Stimulated activated CD8-positive, alpha-beta memory T cell treated with anti-CD3 and anti-CD28 coated beads, Interleukin-4, amount 100 ng/mL, for 48 hours (primary cell): ENCODE data around the gene HARS2.
"Not testable (repeated sequence)": the region's sequence is repeated elsewhere in the genome, so short reads cannot be mapped to it uniquely, and the experiment has no call there.

Experiments used
- DNase-seq: peaks from one replicate; pipeline ENCODE4 v3.0.0-alpha.2; 2020

The HARS2 gene

DNA sequence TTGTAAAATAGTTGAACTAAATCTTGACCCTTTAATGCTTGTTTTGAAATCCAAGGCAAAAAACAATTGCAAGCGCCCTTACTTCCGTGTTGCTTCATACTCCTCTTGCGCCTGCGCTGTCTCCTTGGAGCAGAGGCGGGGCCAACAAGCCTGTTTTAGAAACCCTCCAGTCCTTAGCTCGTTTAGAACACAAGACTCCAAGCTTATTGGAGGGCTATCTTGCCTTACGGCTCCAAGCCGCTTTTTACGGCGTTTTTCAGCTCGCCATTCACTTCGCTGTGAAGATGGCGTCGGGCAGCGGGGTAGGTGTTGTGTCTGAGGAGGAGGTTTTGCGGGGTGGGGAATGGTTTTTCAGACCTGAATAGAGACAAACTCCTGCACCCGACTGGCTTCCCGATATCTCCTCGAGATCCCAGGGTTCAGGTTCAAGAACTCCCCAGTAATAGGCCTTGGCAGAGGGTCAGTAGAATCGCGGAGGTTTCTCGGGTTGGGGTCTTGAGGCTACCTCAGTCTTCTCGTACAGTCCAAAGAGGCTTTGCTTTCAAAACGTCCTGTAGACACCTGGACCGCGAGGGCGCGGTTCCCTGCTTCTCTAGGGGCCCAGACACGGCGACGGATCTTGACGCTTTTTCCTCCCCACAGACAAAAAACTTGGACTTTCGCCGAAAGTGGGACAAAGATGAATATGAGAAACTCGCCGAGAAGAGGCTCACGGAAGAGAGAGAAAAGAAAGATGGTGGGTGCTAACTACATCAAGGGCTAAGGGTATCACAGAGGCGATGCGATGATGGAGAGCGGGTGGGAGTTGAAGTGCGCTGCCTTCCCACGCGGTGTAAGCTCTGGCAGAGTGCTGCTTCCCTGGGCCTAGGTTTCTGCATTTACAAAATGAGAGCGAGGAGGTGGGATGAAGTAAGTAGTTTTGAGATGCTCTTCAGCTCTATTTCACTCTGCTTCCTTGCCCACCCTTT lies 9.2 kb downstream of the HARS2 start, which contains the start of gene ZMAT2:
ZMAT2 (plus strand) TSS at position 271 of the 968 bp plus-strand sequence; CDS start at position 285, 14 bp downstream.
- peak; percentile 93 for DNase-seq

DNA sequence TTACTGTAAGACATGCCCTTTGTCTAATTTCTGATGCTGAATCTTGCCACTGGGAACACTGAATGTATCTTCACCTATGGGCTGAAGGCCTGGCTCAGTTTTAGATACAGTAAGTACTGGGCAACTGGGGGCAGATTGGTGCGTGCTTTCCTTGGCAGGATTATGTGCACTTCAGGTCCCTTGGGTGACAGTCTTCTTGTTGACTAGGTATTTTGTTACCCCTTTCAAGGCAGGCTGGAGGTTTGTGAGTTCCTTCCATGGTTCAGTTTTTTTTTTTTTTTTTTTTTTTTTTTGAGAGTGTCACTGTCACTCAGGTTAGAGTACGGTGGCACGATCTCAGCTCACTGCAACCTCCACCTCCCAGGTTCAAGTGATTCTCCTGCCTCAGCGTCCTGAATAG lies 16.6 kb downstream of the HARS2 start:
- DNase-seq = no peak

DNA sequence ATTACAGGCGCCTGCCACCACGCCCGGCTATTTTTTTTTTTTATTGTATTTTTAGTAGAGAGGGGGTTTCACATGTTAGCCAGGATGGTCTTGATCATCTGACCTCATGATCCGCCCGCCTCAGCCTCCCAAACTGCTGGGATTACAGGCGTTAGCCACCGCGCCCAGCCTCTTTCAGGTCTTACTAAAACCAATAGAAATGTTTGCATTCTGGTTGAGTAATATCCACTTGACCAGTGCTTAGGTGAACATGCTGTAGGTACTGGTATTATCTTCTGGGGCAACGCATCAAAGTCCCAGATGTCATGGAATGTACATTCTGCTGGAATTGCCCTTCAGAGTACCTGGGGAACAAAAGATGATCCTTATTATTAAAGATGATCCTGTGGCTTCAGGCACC lies 17.5 kb downstream of the HARS2 start:
- not testable (repeated sequence) for DNase-seq

DNA sequence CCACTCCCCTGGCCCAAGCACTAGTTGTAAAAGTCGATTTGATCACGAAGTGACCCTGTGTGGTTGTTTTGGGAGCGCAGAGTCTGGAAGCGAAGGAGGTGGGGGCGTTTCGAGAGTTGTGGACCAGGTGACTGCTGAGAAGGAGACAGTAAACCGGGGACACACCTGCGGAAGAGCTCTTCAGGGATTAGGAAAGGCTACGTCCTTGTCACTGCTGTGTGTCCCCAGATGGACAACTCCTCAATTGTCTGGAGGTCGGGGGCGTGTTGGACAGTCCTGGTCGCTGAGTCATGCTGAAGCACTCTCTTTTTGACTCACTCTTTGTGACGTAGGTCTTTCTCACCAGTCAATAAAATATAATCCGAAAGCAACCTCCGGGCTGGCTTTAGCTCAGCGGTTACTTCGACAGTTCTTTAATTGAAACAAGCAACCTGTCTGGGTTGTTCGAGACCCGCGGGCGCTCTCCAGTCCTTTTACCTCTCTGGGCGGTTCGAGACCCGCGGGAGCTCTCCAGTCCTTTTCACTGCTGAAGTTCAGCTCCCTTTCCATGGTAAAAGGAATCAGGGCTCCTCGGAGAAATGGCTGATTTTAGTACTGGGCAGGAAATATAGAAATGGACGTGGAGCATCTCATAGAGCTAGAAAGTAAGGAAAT lies 19.8 kb downstream of the HARS2 start:
- peak; percentile 93 for DNase-seq

DNA sequence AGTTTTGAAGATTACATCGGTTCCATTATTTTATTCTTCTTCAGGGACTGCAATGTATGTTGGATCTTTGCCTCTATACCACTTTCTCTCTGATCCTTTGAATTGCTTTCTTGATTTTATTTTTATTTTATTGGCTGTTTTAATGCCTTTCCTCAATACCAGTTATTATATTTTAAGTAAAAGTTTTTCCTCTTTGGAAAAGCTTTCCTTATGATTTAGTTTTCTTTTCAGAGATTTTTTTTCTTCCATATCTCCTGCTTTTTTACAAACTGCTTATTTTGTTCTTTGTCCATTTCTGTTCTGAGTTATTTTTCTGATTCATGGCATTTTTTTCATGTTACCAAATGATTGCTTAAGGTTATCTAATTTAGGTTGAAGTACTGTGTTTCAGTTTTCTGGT lies 20.5 kb downstream of the HARS2 start:
- no peak for DNase-seq

GRCh38 chr5:140713562-140714094 lies 22.4 kb downstream of the HARS2 start:
- DNase-seq = no peak

- not testable (repeated sequence) for DNase-seq
Measured at GRCh38 chr5:140716238-140716637, 25.0 kb downstream of the HARS2 start.

GRCh38 chr5:140718266-140718592 lies 27.0 kb downstream of the HARS2 start:
- no peak for DNase-seq

- DNase-seq = not testable (repeated sequence)
Measured at GRCh38 chr5:140720738-140721137, 29.5 kb downstream of the HARS2 start.

DNA sequence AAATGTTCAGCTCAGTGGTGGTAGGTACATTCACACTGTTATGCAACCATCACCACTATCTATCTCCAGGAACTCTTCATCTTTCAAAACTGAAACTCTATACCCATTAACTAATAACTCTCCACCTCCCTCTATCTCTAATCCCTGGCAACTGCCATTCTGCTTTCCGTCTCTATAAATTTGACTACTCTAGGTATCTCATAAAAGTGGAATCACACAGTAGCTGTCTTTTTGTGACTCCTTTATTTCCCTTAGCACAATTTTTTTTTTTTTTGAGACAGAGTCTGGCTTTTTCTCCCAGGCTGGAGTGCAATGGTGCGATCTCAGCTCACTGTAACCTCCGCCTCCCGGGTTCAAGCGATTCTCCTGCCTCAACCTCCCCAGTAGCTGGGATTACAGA lies 30.1 kb downstream of the HARS2 start:
- DNase-seq = not testable (repeated sequence)

DNA sequence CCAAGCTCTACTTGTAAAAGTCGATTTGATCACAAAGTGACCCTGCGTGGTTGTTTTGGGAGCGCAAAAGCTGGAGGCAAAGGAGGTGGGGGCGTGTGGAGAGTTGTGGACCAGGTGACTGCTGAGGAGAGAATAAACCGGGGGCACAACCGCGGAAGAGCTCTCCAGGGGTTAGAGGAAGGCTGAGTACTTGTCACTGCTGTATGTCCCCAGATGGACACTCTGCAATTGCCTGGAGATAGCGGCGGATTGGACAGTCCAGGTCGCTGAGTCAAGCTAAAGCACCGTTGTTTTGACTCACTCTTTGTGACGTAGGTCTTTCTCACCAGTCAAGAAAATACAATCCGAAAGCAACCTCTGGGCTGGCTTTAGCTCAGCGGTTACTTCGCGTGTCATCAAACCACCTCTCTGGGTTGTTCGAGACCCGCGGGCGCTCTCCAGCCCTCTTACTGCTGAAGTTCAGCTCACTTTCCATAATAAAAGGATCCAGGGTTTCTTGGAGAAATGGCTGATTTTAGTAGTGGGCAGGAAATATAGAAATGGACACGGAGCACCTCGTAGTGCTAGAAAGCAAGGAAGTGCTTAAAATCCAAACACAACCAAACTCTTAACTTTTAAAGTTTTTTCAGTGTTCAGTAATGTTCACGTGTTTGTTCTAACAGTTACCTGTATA lies 34.7 kb downstream of the HARS2 start:
- peak; percentile 90 for DNase-seq

DNA sequence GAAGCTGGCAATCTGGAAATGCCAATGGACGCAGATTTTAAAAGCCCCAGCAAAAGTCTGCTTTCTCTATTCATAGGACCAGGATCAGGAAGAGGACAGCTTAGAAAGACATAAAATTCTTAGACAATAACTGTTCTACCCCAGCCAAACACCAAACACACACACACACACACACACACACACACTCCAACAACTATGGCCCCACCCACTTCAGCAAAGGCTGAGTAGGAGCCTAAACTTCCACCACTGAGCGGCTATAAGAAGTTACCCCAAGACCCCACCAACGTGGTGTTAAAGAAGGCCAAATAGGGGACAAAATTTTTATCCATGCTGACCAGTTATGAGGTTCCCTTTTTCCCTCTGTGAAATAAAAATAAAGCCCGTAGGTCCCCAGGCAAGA lies 41.8 kb downstream of the HARS2 start:
- no peak for DNase-seq

GRCh38 chr5:140734354-140734753 lies 43.1 kb downstream of the HARS2 start:
- DNase-seq = no peak

DNA sequence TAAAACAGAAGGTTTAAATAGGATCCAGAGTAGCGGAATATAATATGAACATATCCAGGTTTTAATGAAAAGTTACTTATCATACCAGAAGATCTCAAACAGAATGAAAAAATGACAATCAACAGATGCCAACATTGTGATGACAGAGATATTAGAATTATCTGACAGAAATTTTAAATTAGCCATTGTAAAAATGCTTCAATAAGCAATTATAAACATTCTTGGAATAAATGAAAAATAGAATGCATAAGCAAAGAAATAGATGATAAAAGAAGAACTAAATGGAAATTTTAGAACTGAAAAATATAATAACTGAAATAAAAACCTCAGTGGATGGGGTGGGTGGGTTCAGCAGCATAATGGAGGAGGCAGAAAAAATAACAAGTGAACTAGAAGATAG lies 46.2 kb downstream of the HARS2 start:
- DNase-seq = no peak

DNA sequence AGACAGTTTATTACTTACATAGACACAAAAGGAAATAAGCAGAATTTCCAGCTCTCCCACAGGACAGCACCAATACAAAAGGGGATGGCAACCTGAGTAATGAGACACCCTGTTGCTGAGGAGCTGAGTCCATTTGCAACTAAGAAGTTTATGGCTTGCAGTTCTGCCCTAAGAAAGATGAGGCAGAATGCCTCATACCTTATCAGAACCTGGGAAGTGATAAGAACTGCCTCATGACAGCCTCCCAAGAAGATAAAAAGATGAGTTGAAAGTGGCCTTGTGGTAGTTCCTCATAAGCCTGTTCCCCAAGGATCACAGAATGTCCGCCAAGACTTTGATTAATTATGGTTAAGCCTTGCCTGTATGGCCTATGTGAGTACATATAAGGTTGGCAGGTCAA lies 50.7 kb downstream of the HARS2 start:
- no peak for DNase-seq
